IPS-18a (cell line): Measurements from ENCODE around the gene HSPA1A.

Source experiments
- H3K27ac ChIP-seq: one replicate; pipeline ENCODE4 v1.5.1; 2013; ENCODE audit warnings: low read length
- H3K27me3 ChIP-seq: one replicate; pipeline ENCODE4 v1.6.1; 2013; ENCODE audit warnings: mild to moderate bottlenecking, low read length; ENCODE audit not compliant: control insufficient read depth, insufficient read depth
- H3K36me3 ChIP-seq: one replicate; pipeline ENCODE4 v1.6.1; 2013; ENCODE audit warnings: low read depth, low read length; ENCODE audit not compliant: control insufficient read depth
- H3K4me1 ChIP-seq: one replicate; pipeline ENCODE4 v1.6.1; 2013; ENCODE audit warnings: low read depth, low read length; ENCODE audit not compliant: control insufficient read depth
- H3K4me3 ChIP-seq: one replicate; pipeline ENCODE4 v1.5.1; 2013; ENCODE audit warnings: low read length
- H3K9ac ChIP-seq: one replicate; pipeline ENCODE4 v1.6.1; 2013; ENCODE audit warnings: mild to moderate bottlenecking, low read length, moderate library complexity
- H3K9me3 ChIP-seq: one replicate; pipeline ENCODE4 v1.6.1; 2013; ENCODE audit warnings: low read depth, low read length; ENCODE audit not compliant: control insufficient read depth

The HSPA1A gene

DNA sequence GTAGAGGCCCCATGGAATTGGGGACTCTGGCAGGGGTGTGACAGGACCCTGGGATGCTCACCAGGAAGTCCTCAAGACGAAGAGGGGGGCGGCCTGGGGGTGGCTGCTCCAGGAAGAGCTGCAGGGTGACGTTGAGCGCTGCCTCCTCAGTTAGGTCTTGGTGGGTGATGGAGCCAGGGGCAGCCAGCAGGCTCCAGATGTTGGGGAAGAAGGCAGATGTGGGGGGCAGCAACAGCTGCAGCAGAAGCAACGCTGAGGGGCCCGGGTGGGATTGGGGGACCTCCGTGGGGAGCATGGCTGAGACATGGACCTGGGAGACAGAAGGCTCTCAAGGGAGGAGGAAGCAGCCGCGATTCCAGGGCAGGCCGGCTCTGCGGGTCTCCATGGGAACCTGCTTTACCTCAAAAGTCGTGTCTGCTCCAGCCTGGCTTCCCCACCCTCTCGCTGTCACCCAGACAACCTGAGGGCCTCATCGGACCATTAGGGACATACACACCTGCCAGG, 38.8 kb upstream of the HSPA1A start:
- Histone ChIP-seq H3K9ac (no peak overlapping the region), H3K4me3 (no peak overlapping the region), H3K36me3 (peaks cover 34% of the 10 kb centered on the region), H3K27ac (no peak overlapping the region), H3K4me1 (no peaks in the 10 kb centered on the region), H3K9me3 (no peaks in the 10 kb centered on the region), H3K27me3 (no peaks in the 10 kb centered on the region)

DNA sequence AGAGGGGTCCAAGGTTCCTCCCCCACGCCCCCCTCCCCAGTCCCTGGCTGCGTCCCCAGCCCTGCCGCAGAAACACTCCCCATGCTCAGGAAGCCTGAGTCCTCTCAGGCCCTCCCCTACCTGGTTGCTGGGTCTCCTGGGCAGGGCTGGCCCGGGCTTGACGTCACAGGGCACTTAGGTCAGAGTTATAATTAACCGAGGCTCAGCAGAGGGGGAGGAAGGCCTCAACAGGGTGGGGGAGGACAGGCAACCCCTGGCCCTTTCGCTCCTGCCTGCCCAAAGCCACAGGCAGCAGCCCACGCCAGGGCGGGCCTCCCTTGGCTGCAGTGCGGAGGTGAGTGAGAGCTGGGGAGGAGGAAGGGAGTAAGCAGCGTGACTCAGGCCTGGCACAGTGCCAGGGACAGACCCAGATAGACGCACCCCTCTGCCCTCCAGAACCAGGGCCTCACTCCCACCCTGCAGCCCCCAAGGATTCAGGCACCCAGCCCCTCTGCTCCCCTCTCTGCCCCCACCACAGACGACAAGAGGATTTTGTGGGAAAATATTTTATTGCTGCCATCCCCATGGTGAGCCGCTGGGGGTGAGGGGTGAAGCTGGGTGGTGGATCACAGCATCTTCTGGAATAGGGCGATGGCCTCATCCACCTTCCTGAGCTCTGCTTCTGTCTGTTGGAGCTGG, 38.2 kb upstream of the HSPA1A start, which contains the start of gene VWA7:
TSS of gene VWA7 (minus strand) at position 340 of the 678 bp plus-strand sequence. CDS start 549 bp downstream, outside the sequence.
- Histone ChIP-seq H3K4me3 (no peak within 1 kb of the TSS), H3K27ac (no peak within 1 kb of the TSS), H3K9ac (no peak within 1 kb of the TSS), H3K9me3 (no peaks in the 10 kb centered on the region), H3K4me1 (no peaks in the 10 kb centered on the region), H3K27me3 (no peaks in the 10 kb centered on the region), H3K36me3 (peaks cover 39% of the 10 kb centered on the region)

DNA sequence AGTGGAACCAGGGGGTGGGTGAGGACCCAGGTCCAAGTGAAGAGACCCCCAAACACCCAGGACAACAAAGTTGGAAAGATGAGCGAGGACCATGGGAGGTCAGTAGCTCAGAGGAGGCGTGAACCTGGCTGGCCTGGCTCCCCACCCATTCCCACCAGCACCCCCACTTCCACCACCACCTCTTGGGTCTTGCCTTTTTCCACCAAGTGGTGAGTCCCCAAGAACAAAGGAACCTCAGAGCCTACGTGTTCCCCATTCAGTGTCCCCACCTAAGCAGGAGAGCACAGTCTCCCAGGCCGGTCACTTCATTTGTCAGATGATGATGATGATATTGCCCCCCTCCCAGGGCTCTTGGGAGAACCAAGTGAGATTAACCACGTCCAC, 37.7 kb upstream of the HSPA1A start:
- no peaks in the 10 kb centered on the region for H3K27me3 ChIP-seq
- no peak overlapping the region for H3K4me3 ChIP-seq
- no peaks in the 10 kb centered on the region for H3K4me1 ChIP-seq
- H3K9ac ChIP-seq: no peak overlapping the region
- H3K9me3 ChIP-seq: no peaks in the 10 kb centered on the region
- H3K36me3 ChIP-seq: peaks cover 45% of the 10 kb centered on the region
- no peak overlapping the region for H3K27ac ChIP-seq

DNA sequence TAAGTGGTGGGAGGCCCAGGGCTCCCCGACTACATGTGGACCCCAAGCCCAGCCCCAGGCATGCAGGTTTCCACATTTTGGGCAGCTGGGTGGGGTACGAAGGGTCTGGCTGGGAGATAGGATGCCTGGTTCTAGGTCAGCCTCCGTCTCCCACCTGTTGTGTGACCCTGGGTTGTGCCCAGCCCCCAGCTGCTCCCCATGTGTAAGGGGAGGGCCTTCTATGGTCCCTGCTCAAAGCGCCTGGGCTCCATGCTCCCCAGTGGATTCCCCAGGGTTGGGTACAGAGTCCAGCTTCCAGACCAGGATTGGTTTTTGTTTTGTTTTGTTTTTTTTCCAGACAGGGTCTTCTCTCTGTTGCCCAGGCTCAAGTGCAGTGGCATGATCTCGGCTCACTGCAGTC, 37.1 kb upstream of the HSPA1A start:
- H3K27ac ChIP-seq: no peak overlapping the region
- no peaks in the 10 kb centered on the region for H3K4me1 ChIP-seq
- no peak overlapping the region for H3K4me3 ChIP-seq

DNA sequence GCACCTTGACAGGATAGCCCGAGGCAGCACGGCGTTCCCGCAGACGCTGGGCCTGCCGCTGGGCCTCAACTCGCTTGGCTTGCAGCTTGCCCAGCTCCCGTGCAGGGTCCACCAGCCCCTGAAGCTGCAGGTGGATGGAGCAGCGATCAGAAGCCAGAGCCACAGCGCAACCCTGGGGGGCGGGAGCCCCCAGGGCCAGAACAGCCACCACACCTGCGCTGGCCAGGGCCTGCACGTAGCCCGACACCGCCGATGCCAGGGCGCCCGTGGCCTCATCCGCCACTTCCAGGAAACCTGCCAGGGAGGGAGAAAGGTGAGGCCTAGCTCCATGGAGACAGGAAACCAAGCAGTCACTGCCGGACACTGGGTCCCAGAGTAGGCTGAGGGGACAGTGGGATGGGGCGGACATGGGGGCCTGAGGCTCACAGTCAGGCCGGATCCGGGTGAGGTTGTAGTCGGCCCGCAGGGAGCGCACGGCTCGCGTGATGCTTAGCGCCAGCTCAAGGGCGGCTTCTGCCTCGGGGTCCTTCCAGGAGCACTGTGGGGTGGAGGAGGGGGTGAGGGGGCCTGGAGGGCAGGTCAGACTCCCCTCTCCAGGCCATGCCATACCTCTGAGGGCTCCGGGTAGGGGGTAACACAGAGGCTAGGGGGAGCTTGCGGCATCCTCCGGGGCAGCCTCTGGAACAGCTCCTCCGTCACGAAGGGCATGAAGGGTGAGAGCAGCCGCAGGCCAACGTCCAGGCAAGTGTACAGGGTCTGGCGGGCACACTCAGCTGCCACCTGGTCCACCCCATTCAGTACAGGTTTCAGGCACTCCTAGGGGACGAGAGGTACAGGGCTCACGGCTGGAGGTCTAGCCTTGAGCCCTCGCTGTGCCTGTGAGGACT, 36.1 kb upstream of the HSPA1A start:
- H3K4me1 ChIP-seq: no peaks in the 10 kb centered on the region
- no peak overlapping the region for H3K9ac ChIP-seq
- no peak overlapping the region for H3K4me3 ChIP-seq
- H3K36me3 ChIP-seq: peaks cover 56% of the 10 kb centered on the region
- H3K27ac ChIP-seq: no peak overlapping the region
- no peaks in the 10 kb centered on the region for H3K9me3 ChIP-seq
- no peaks in the 10 kb centered on the region for H3K27me3 ChIP-seq

More for the DNA sequence above, 37.1 kb upstream of the HSPA1A start:
- H3K27me3 ChIP-seq: no peaks in the 10 kb centered on the region
- H3K36me3 ChIP-seq: peaks cover 50% of the 10 kb centered on the region
- no peaks in the 10 kb centered on the region for H3K9me3 ChIP-seq
- H3K9ac ChIP-seq: no peak overlapping the region

DNA sequence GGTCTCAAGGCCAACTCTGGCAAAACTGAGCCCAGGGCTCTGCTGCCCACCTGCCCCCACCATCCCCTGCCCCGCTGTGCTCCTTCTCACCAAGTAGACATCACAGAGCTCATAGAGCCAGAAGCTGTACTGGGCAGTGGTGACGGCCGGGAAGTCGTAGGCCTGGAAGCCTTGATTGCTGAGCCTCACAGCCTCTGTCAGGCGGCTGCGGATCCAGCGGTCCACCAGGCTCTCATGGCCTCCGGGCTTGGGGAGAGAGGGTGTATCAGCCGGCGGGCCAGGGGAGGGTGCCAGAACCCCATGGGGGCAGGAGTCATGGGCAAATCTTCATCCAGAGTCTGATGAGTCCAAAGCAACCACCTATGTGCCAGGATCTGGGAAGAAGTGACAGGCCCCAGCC, 35.4 kb upstream of the HSPA1A start:
- Histone ChIP-seq H3K4me1 (no peaks in the 10 kb centered on the region), H3K4me3 (no peak overlapping the region), H3K27ac (no peak overlapping the region), H3K27me3 (no peaks in the 10 kb centered on the region), H3K9me3 (no peaks in the 10 kb centered on the region), H3K36me3 (peaks cover 62% of the 10 kb centered on the region), H3K9ac (no peak overlapping the region)

DNA sequence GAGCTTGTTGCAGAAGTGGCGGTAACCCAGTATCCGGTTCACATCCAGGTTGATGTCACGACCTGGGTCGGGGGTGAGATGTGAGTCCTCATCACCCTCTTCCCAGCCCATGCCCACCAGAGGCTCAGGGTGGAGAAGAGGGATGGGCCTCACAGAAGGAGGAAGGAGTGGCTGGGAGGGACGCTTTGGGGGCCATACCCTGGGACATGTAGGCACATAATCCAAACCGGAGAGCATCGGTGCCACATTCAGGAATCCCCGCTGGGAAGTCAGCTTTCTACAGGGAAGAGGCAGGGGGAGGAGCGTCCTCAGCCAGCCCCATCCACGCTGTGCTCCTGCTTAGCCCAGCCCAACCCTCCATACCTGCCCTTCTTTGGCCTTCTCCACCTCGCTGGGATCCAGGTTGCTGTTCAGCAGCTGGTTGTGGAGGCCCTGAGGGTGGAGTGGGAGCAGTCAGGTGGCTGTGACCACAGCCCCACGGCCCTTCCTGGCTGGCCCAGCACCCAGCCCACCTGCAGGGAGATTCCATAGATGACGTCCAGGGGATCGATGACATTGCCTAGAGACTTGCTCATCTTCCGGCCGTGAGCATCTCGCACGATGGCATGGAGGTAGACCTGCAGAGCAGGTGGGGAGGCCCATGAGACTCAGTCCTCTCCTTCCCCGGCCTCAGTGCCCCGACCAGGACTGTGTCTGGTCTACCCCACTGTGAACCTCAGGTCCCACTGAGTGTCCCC, 34.7 kb upstream of the HSPA1A start:
- H3K27ac ChIP-seq: no peak overlapping the region
- H3K36me3 ChIP-seq: peaks cover 70% of the 10 kb centered on the region
- H3K9ac ChIP-seq: no peak overlapping the region
- no peaks in the 10 kb centered on the region for H3K27me3 ChIP-seq
- H3K4me3 ChIP-seq: no peak overlapping the region
- H3K9me3 ChIP-seq: no peaks in the 10 kb centered on the region
- H3K4me1 ChIP-seq: no peaks in the 10 kb centered on the region

DNA sequence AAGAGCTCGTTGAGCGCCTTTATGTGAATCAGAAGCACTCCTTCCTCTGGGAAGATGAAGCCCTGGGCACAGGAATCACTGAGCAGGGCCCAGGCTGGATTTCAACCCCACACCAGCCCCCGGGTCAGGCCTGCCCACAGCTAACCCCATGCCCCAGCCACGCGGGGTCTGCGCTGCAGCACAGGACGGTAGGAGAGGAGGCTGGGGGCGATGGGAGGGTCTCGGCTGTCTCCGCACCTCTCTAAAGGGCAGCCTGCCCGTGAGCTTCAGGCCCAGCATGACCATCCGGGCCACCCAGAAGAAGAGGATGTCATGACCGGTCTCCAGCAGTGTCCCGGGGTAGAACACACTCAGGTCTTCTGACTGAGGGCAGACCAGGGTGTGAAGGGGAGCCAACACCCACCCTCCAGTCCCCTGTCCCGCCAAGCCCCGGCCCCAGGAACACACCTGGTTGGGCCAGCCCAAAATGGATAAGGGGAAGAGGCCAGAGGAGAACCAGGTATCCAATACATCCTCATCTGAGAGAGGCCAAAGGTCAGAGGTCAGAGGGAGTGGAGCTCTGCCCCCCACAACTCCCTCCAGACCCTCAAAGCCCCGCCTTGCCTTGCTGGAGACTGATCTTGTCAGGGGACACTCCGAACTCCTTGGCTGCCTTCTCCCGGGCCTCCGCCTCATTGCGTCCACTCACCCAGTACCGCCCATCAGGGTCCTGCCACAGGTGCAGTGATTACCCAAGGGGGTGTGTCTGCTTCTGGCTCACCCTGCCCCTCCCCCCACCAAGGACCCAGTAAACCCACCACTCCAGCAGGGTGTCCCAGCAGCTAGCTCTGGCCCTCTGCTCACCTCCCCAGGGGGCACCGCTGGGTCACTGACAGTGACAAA, 33.9 kb upstream of the HSPA1A start:
- H3K36me3 ChIP-seq: peaks cover 71% of the 10 kb centered on the region
- H3K9me3 ChIP-seq: no peaks in the 10 kb centered on the region
- H3K27ac ChIP-seq: no peak overlapping the region
- no peaks in the 10 kb centered on the region for H3K4me1 ChIP-seq
- no peak overlapping the region for H3K4me3 ChIP-seq
- no peak overlapping the region for H3K9ac ChIP-seq
- no peaks in the 10 kb centered on the region for H3K27me3 ChIP-seq

DNA sequence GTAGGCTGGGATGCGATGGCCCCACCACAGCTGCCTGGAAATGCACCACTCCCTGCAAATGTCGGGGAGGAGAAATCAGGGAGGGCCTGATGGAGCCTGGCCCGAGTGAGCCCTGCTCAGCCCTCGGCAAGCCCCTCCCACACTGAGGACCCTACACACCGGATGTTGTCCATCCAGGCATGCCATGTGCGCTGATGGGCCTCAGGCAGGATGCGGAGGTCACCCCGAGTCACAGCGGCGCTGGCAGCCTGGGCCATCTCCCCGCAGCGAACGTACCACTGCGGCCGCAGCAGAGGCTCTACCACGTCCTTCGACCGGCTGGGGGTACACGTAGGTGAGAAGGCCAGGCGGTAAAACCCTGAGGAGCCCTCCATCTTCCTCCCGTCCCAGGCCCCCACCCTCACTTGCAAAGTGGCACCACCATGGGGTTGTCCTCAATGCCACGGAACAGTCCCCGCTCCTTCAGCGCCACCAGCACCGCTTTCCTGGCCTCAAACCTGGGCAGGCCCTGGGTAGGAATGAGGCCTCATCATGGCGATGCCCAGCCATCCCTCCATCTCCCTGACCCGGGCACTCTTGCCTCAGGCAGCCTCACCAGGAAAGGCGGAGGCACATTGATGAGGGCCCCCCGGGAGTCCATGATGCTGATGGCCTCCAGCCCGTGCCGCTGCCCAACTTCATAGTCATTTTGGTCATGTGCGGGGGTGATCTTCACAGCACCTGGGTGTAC, 33.1 kb upstream of the HSPA1A start:
- no peak overlapping the region for H3K27ac ChIP-seq
- H3K4me3 ChIP-seq: no peak overlapping the region
- H3K27me3 ChIP-seq: no peaks in the 10 kb centered on the region
- H3K4me1 ChIP-seq: no peaks in the 10 kb centered on the region
- no peak overlapping the region for H3K9ac ChIP-seq
- H3K36me3 ChIP-seq: peaks cover 74% of the 10 kb centered on the region
- H3K9me3 ChIP-seq: no peaks in the 10 kb centered on the region

DNA sequence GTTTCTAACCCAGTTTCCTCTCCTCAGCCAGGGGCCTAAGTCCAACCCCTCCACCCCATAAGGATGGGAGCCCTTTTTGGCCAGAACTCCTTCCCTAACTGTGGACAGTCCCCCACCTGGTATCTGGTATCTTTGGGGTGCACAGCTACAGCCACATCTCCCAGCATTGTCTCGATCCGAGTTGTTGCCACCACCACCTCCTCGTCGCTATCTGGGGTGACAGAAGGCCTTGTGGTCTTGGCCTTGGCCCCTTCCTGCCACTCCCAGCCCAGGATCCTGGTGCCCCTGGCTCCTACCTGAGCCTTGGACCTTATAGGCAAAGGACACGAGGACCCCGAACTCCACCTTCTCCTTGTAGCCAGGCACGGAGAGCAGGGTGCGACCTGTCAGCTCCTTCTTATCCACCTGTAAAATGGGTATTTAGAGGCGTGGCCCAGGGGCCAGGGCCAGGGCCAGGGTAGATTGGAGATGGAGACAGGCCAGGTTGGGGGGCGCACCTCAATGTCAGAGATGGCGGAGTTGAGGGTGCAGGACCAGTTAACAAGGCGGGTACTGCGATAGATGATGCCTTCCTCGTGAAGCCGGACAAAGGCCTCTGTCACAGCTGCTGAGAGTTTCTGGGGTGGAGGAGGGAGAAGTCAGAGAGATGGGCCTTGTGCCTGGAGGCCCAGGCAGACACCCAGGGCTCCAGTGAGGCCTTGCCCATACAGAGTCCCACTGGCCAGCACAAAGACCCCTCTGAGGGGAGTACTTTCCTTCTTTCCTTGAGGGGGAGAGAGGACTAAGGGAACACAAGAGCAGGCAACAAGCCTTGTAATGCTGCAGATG, 31.0 kb upstream of the HSPA1A start:
- H3K27me3 ChIP-seq: no peaks in the 10 kb centered on the region
- H3K9ac ChIP-seq: no peak overlapping the region
- H3K4me3 ChIP-seq: no peak overlapping the region
- H3K36me3 ChIP-seq: peaks cover 60% of the 10 kb centered on the region
- no peaks in the 10 kb centered on the region for H3K9me3 ChIP-seq
- no peaks in the 10 kb centered on the region for H3K4me1 ChIP-seq
- no peak overlapping the region for H3K27ac ChIP-seq
